H1 (cell line): ENCODE measurements around the gene RAB11A. TPM values are rescaled to one million over a fixed set of nuclear protein-coding genes. Genes with fewer than 3 reads are reported as not detected.
A peak's percentile ranks its signal among the peaks of the same experiment; 100 is the strongest.

ENCODE experiments used
- CTCF ChIA-PET: fragments of 300-600 bp; sonication (Branson Sonifier 250); formaldehyde crosslinking; loops from one replicate; lab custom pipeline; 2021; ENCODE audit not compliant: partially characterized antibody; lab: Charles Lee
- POLR2A ChIA-PET: fragments of 300-600 bp; sonication (Branson Sonifier 250); formaldehyde crosslinking; loops from one replicate; lab custom pipeline; 2021; ENCODE audit warnings: inconsistent platforms; ENCODE audit not compliant: partially characterized antibody; lab: Charles Lee
- DNase-seq, 2 experiments: peaks; one replicate each; pipeline versions ENCODE4 v3.0.0 to v3.0.0-alpha.2; 2010 to 2022; ENCODE audit warnings: low spot score in 2 of 2, low read depth in 1 of 2, mixed read lengths in 1 of 2
- FAIRE-seq: peaks from 2 replicates; lab custom pipeline; 2011; peaks lifted over from hg19 to GRCh38; lab: Jason Lieb, UNC
- H2AFZ ChIP-seq: 2 replicates; pipeline ENCODE4 v1.8.1; 2012; ENCODE audit warnings: low read length, inconsistent platforms
- H2AK5ac ChIP-seq: 2 replicates; pipeline ENCODE4 v1.6.1; 2013; ENCODE audit warnings: low read depth, low read length
- H2BK120ac ChIP-seq: replicated peaks from 2 replicates; pipeline ENCODE3; 2013; ENCODE audit warnings: low read depth, low read length, inconsistent platforms
- H2BK12ac ChIP-seq: 2 replicates; pipeline ENCODE4 v1.6.1; 2013; ENCODE audit warnings: low read depth, low read length
- H2BK15ac ChIP-seq: 2 replicates; pipeline ENCODE4 v1.6.1; 2013; ENCODE audit warnings: low read length
- H2BK20ac ChIP-seq: 2 replicates; pipeline ENCODE4 v1.6.1; 2013; ENCODE audit warnings: low read length
- H2BK5ac ChIP-seq: 2 replicates; pipeline ENCODE4 v1.6.1; 2013; ENCODE audit warnings: low read depth, low read length
- H3K14ac ChIP-seq: 2 replicates; pipeline ENCODE4 v1.6.1; 2013; ENCODE audit warnings: inconsistent platforms; ENCODE audit not compliant: insufficient read length
- H3K18ac ChIP-seq: 2 replicates; pipeline ENCODE4 v1.6.1; 2013; ENCODE audit warnings: low read length; ENCODE audit errors: extremely low read depth
- H3K23ac ChIP-seq: 2 replicates; pipeline ENCODE4 v1.6.1; 2013; ENCODE audit warnings: inconsistent platforms; ENCODE audit not compliant: insufficient read length
- H3K23me2 ChIP-seq: 2 replicates; pipeline ENCODE4 v1.6.1; 2013; ENCODE audit warnings: low read depth, low read length
- H3K27ac ChIP-seq: 2 replicates; pipeline ENCODE4 v1.6.1; 2011; ENCODE audit warnings: low read depth, low read length, inconsistent platforms
- H3K27me3 ChIP-seq, 4 experiments: replicated peaks in 1 of 4; 1 replicate in 1 of 4; 2 replicates in 3 of 4; pipeline versions ENCODE4 v1.6.1 to v1.8.1; 2011 to 2013; ENCODE audit warnings: low read length in 3 of 4, mild to moderate bottlenecking in 3 of 4, inconsistent platforms in 2 of 4, mixed read lengths in 2 of 4, moderate library complexity in 1 of 4; ENCODE audit not compliant: control insufficient read depth in 3 of 4, insufficient read depth in 3 of 4; ENCODE audit errors: extremely low read depth in 1 of 4
- H3K36me3 ChIP-seq, 4 experiments: 2 replicates each; pipeline versions ENCODE4 v1.6.1 to v1.8.1; 2011 to 2013; ENCODE audit warnings: mild to moderate bottlenecking in 4 of 4, low read length in 3 of 4, moderate library complexity in 2 of 4, control low read depth in 1 of 4, inconsistent platforms in 1 of 4; ENCODE audit not compliant: insufficient read depth in 4 of 4, control insufficient read depth in 2 of 4
- H3K4ac ChIP-seq: replicated peaks from 2 replicates; pipeline ENCODE3; 2013; ENCODE audit warnings: low read length, low read depth, mixed read lengths, inconsistent platforms; ENCODE audit not compliant: insufficient read length
- H3K4me1 ChIP-seq, 4 experiments: replicated peaks in 1 of 4; 1 replicate in 1 of 4; 2 replicates in 3 of 4; pipeline versions ENCODE4 v1.6.1 to v1.8.1; 2011 to 2013; ENCODE audit warnings: low read length in 3 of 4, inconsistent platforms in 2 of 4, mixed read lengths in 1 of 4; ENCODE audit not compliant: insufficient read depth in 4 of 4, control insufficient read depth in 3 of 4
- H3K4me2 ChIP-seq, 2 experiments: 2 replicates each; pipeline versions ENCODE4 v1.6.1 to v1.8.1; 2011 to 2013; ENCODE audit warnings: low read depth in 2 of 2, low read length in 2 of 2, control low read depth in 1 of 2, inconsistent platforms in 1 of 2, mild to moderate bottlenecking in 1 of 2; ENCODE audit not compliant: insufficient read depth in 1 of 2
- H3K4me3 ChIP-seq, 4 experiments: fragments of 200-600, 300-600 bp in 1 of 4; sonication (generic), shearing (Covaris generic), sonication (Bioruptor Twin) in 1 of 4; 2 replicates each; pipeline versions ENCODE4 v1.5.1 to v1.8.1; 2011 to 2016; ENCODE audit warnings: low read length in 4 of 4, low read depth in 3 of 4, control low read depth in 2 of 4, inconsistent platforms in 2 of 4, mild to moderate bottlenecking in 2 of 4, mixed read lengths in 1 of 4, moderate library complexity in 1 of 4; ENCODE audit not compliant: insufficient read depth in 2 of 4; ENCODE audit errors: extremely low read depth in 1 of 4
- H3K56ac ChIP-seq: replicated peaks from 2 replicates; pipeline ENCODE3; 2013; ENCODE audit warnings: low read depth, mild to moderate bottlenecking, mixed read lengths, low read length, inconsistent platforms; ENCODE audit not compliant: insufficient read length
- H3K79me1 ChIP-seq: 2 replicates; pipeline ENCODE4 v1.6.1; 2013; ENCODE audit warnings: low read depth, low read length, control low read depth
- H3K79me2 ChIP-seq, 2 experiments: 2 replicates each; pipeline versions ENCODE4 v1.6.1 to v1.8.1; 2012 to 2013; ENCODE audit warnings: low read length in 2 of 2, mild to moderate bottlenecking in 2 of 2, inconsistent platforms in 1 of 2; ENCODE audit not compliant: insufficient read depth in 2 of 2, control insufficient read depth in 1 of 2
- H3K9ac ChIP-seq, 4 experiments: replicated peaks in 1 of 4; 1 replicate in 1 of 4; 2 replicates in 3 of 4; pipeline versions ENCODE4 v1.6.1 to v1.8.1; 2011 to 2013; ENCODE audit warnings: low read depth in 3 of 4, low read length in 3 of 4, control low read depth in 2 of 4, mild to moderate bottlenecking in 2 of 4, moderate library complexity in 2 of 4, inconsistent platforms in 1 of 4; ENCODE audit errors: extremely low read depth in 1 of 4
- H3K9me3 ChIP-seq, 2 experiments: 2 replicates each; pipeline versions ENCODE4 v1.6.1 to v1.8.1; 2012 to 2013; ENCODE audit warnings: mild to moderate bottlenecking in 2 of 2, moderate library complexity in 2 of 2, control low read depth in 1 of 2, inconsistent platforms in 1 of 2, low read depth in 1 of 2, low read length in 1 of 2, mixed read lengths in 1 of 2; ENCODE audit not compliant: insufficient read depth in 2 of 2
- H4K20me1 ChIP-seq, 2 experiments: replicated peaks in 1 of 2; 2 replicates each; pipeline versions ENCODE3 to v1.8.1; 2011 to 2013; ENCODE audit warnings: inconsistent platforms in 2 of 2, low read length in 2 of 2, mild to moderate bottlenecking in 1 of 2; ENCODE audit not compliant: insufficient read depth in 2 of 2, control insufficient read depth in 1 of 2
- H4K5ac ChIP-seq: 2 replicates; pipeline ENCODE4 v1.6.1; 2013; ENCODE audit warnings: low read length, low read depth, mixed read lengths, inconsistent platforms; ENCODE audit not compliant: insufficient read length
- H4K8ac ChIP-seq: 2 replicates; pipeline ENCODE4 v1.8.0; 2013; ENCODE audit warnings: mild to moderate bottlenecking, moderate library complexity, low read length, inconsistent platforms; ENCODE audit not compliant: insufficient read depth; ENCODE audit errors: extremely low read depth
- H4K91ac ChIP-seq: replicated peaks from 2 replicates; pipeline ENCODE3; 2013; ENCODE audit warnings: low read length, mixed read lengths, inconsistent platforms; ENCODE audit not compliant: insufficient read length
- CBX5 ChIP-seq: fragments of 300-800, 300-1000 bp; sonication (generic); IDR thresholded peaks from 2 replicates; pipeline ENCODE4 v1.7.1; 2016; ENCODE audit warnings: antibody characterized with exemption, low read length, low read depth
- CREB1 ChIP-seq: IDR thresholded peaks from 2 replicates; pipeline ENCODE4 v1.6.1; 2012; ENCODE audit warnings: inconsistent platforms
- CTBP2 ChIP-seq: IDR thresholded peaks from 2 replicates; pipeline ENCODE4 v1.7.0; 2011; ENCODE audit warnings: borderline replicate concordance, mild to moderate bottlenecking, moderate library complexity, mixed read lengths, low read length; ENCODE audit not compliant: insufficient read depth, insufficient read length
- JUND ChIP-seq: IDR thresholded peaks from 2 replicates; pipeline ENCODE4 v1.6.1; 2011; ENCODE audit warnings: mild to moderate bottlenecking, improper control_type of control experiment, low read length
- MAFK ChIP-seq: IDR thresholded peaks from 2 replicates; pipeline ENCODE4 v1.6.1; 2012; ENCODE audit warnings: low read depth, mild to moderate bottlenecking, improper control_type of control experiment, low read length
- RFX5 ChIP-seq: IDR thresholded peaks from 2 replicates; pipeline ENCODE4 v1.6.1; 2011; ENCODE audit warnings: low read depth, low read length, improper control_type of control experiment, borderline replicate concordance
- SAP30 ChIP-seq: fragments of 300-600 bp; sonication (generic); IDR thresholded peaks from 2 replicates; pipeline ENCODE4 v1.7.1; 2012; ENCODE audit warnings: low read length, moderate library complexity, mild to moderate bottlenecking, inconsistent platforms; ENCODE audit not compliant: insufficient read depth, insufficient replicate concordance
- SIN3A ChIP-seq, 2 experiments: IDR thresholded peaks in 1 of 2; conservative IDR thresholded peaks in 1 of 2; 2 replicates each; pipeline ENCODE4 v1.6.1; 2011 to 2012; ENCODE audit warnings: low read length in 2 of 2, improper control_type of control experiment in 1 of 2, low read depth in 1 of 2, mild to moderate bottlenecking in 1 of 2
- SP1 ChIP-seq: IDR thresholded peaks from 2 replicates; pipeline ENCODE4 v1.6.1; 2011; ENCODE audit warnings: low read depth, low read length
- SRF ChIP-seq: IDR thresholded peaks from 2 replicates; pipeline ENCODE4 v1.6.1; 2011; ENCODE audit warnings: mild to moderate bottlenecking, low read depth, low read length, moderate library complexity
- TAF1 ChIP-seq: IDR thresholded peaks from 2 replicates; pipeline ENCODE4 v1.6.1; 2011; ENCODE audit warnings: mild to moderate bottlenecking, low read depth, low read length
- TBP ChIP-seq: IDR thresholded peaks from 2 replicates; pipeline ENCODE4 v1.6.1; 2011; ENCODE audit warnings: low read depth, low read length, improper control_type of control experiment
- TCF12 ChIP-seq: IDR thresholded peaks from 2 replicates; pipeline ENCODE4 v1.6.1; 2011; ENCODE audit warnings: low read depth, mild to moderate bottlenecking, low read length
- WGBS, 2 experiments: shearing (Covaris generic) in 1 of 2; methylation state at CpG; one replicate each; pipeline versions ENCODE4 v1.1.6 to v1.1.7; 2013 to 2015; ENCODE audit warnings: low lambda C conversion rate in 2 of 2, mixed read lengths in 2 of 2, inconsistent platforms in 1 of 2, low coverage in 1 of 2, missing lambda C conversion rate in 1 of 2; ENCODE audit not compliant: insufficient replicate concordance in 2 of 2, insufficient coverage in 1 of 2, insufficient read length in 1 of 2; ENCODE audit errors: extremely low coverage in 1 of 2, missing lambda C conversion rate in 1 of 2; 5-methylcytosine and 5-hydroxymethylcytosine counted together
- polyA plus RNA-seq, 7 experiments: library from polyadenylated mRNA; depleted of rRNA in 3 of 7; stranded (reverse) in 5 of 7; unstranded in 2 of 7; fragments of >200 nt in 5 of 7; fragments of 200-250 nt in 2 of 7; gene quantifications; 1 replicate in 5 of 7; 2 replicates in 1 of 7; 4 replicates in 1 of 7; pipeline versions ENCODE4 v1.2.1 to v1.2.3, GENCODE V29; 2011 to 2013; ENCODE audit warnings: missing spikeins in 2 of 7, mixed read lengths in 2 of 7
- total RNA-seq: library from RNA; stranded (reverse); fragmentation: NEBNext Ultra II Directional; extraction: Animal tissue kit (Norgen Biotek cat#: 25700); gene quantifications from 2 replicates; pipeline ENCODE4 v1.2.1, GENCODE V29; 2021
- TF ChIP-seq, protein P1 (sequence below): IDR thresholded peaks from 2 replicates; pipeline ENCODE4 v1.6.1; 2011; ENCODE audit warnings: low read depth, mild to moderate bottlenecking, low read length; ENCODE audit not compliant: insufficient read depth

The RAB11A gene
- total and polyA plus RNA-seq, 2 of the 8 experiments (the other 6 are each of a cell fraction or from before 2014, with no cell fraction given): 211 to 254 TPM

DNA sequence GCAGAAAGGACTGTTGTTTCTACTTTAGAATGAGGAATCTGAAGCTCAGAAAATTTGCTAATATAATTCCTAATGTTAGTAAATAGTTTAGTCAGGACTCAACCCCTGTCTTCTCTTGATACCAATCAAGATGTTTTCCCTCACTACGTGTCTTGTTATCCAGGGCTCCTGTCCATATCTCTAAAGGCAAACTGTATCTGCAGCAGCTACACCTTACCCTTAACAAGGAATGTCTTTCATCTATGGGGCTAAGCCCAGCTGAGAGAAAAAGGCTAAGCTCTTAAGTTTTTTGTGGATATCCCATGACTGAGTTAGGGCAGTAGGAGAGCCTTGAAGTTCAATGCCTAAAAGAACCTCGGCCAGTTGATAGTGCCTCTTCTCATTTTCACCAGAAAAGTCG, 32.5 kb downstream of the RAB11A start:
- POLR2A ChIA-PET: no interaction called here
- no peak overlapping the region for H3K23ac ChIP-seq
- 97% methylated on average over 3 of the region's 3 CpGs; no CpG with 5 or more reads in 1 of the 2 experiments for WGBS, 2 experiments

More for the DNA sequence above, 32.5 kb downstream of the RAB11A start:
- H4K8ac ChIP-seq: no peak overlapping the region
- no peak overlapping the region for H3K4me2 ChIP-seq
- no peak overlapping the region for H3K18ac ChIP-seq
- no peak overlapping the region for H3K4ac ChIP-seq
- no peak overlapping the region for H2AK5ac ChIP-seq
- H3K27me3 ChIP-seq: no peaks in the 10 kb centered on the region
- no peak for TF ChIP-seq CTBP2
- no peak for TF ChIP-seq SAP30
- no peak for TF ChIP-seq CBX5
- no peak for TF ChIP-seq SIN3A (conservative IDR thresholded peaks at IDR 0.05 in 1 of 2, IDR thresholded peaks at IDR 0.05 in 1 of 2; ENCODE audit: low read depth in 1 of 2, low read length in 2 of 2)
- TF ChIP-seq RFX5: no peak
- no peak for TF ChIP-seq SRF
- TF ChIP-seq MAFK: no peak
- TF ChIP-seq CREB1: no peak
- TF ChIP-seq TAF1: no peak
- TF ChIP-seq TCF12: no peak
- no peak for TF ChIP-seq JUND
- TF ChIP-seq TBP: no peak
- TF ChIP-seq, protein P1, sequence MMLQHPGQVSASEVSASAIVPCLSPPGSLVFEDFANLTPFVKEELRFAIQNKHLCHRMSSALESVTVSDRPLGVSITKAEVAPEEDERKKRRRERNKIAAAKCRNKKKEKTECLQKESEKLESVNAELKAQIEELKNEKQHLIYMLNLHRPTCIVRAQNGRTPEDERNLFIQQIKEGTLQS: no peak
- no peak for TF ChIP-seq SP1
- TF ChIP-seq, all 59 proteins: peak for 0
- H3K56ac ChIP-seq: no peak overlapping the region
- no peaks in the 10 kb centered on the region for H3K23me2 ChIP-seq
- H4K5ac ChIP-seq: no peak overlapping the region
- CTCF ChIA-PET: interaction anchor here (0.6 to 7.3 kb wide), 8 partner anchors 8 to 386 kb away, joined by 3 to 46 read pairs (median 3); no protein-coding TSS in a partner anchor
- H2BK15ac ChIP-seq: no peak overlapping the region
- peak in 1 of 2 experiments; percentile 32 for DNase-seq
- no peaks in the 10 kb centered on the region for H3K79me2 ChIP-seq
- no peak overlapping the region for H2BK120ac ChIP-seq
- H3K27ac ChIP-seq: no peak overlapping the region
- no peak overlapping the region for H2AFZ ChIP-seq
- no peaks in the 10 kb centered on the region for H3K9me3 ChIP-seq
- H3K4me1 ChIP-seq: peaks cover 0 to 5% (median 1%) of the 10 kb centered on the region in 4 experiments; a peak in 4 of 7 replicates
- FAIRE-seq: no peak
- no peak overlapping the region for H4K91ac ChIP-seq
- H3K14ac ChIP-seq: no peak overlapping the region
- no peaks in the 10 kb centered on the region for H4K20me1 ChIP-seq
- peaks cover 2 to 42% (median 25%) of the 10 kb centered on the region in 4 experiments for H3K36me3 ChIP-seq
- H2BK20ac ChIP-seq: no peak overlapping the region
- no peak overlapping the region for H3K9ac ChIP-seq
- H2BK5ac ChIP-seq: no peak overlapping the region
- H2BK12ac ChIP-seq: no peak overlapping the region
- H3K4me3 ChIP-seq: no peak overlapping the region
- H3K79me1 ChIP-seq: peaks cover 2% of the 10 kb centered on the region; the same call in 1 of the 2 replicates
